ENCODE data around the gene SCAMP3. TPM values are rescaled to one million over a fixed set of nuclear protein-coding genes. Genes with fewer than 3 reads are reported as not detected.

Gene SCAMP3
- total RNA-seq, 1 experiment from 2014 or later: 64.2 TPM

GRCh38 chr1:155273343-155274245 lies 11.4 kb upstream of the SCAMP3 start, which contains the start of gene CLK2 (continued):
- TF ChIP-seq REST (IDR thresholded peaks at IDR 0.05; ENCODE audit: low read depth): no peak
- peak; percentile 64; the same call in 1 of the 2 replicates for TF ChIP-seq CBX3 (IDR thresholded peaks at IDR 0.05; ENCODE audit: low read depth)
- peak; percentile 96 for TF ChIP-seq SIN3A (IDR thresholded peaks at IDR 0.05; ENCODE audit: low read depth)
- peak; percentile 88 for TF ChIP-seq EGR1 (IDR thresholded peaks at IDR 0.05; ENCODE audit: low read depth)
- no peak for TF ChIP-seq SRF (IDR thresholded peaks at IDR 0.05; ENCODE audit: low read depth)
- no peak for TF ChIP-seq CEBPB (IDR thresholded peaks at IDR 0.05; ENCODE audit: low read depth)

GRCh38 chr1:155272466-155273342 lies 10.5 kb upstream of the SCAMP3 start:
- Histone ChIP-seq H3K36me3 (ENCODE audit: control insufficient read depth in 1 of 2, insufficient read depth in 2 of 2, low read length in 2 of 2) (peaks cover 22 to 31% of the 10 kb centered on the region in 2 experiments), H2AFZ (ENCODE audit: low read depth, low read length, poor library complexity, severe bottlenecking) (no peak overlapping the region), H3K4me2 (ENCODE audit: low read length) (peak overlapping the region; percentile 97), H3K9me3 (ENCODE audit: control insufficient read depth in 1 of 2, insufficient read depth in 1 of 2, low read depth in 1 of 2, low read length in 2 of 2) (no peaks in the 10 kb centered on the region), H3K9me2 (ENCODE audit: insufficient read depth) (no peaks in the 10 kb centered on the region), H3K27ac (ENCODE audit: low read depth, low read length) (peak overlapping the region; percentile 96), H3K79me2 (ENCODE audit: insufficient read depth, low read length) (peaks cover 52% of the 10 kb centered on the region), H3K4me1 (ENCODE audit: control insufficient read depth in 1 of 2, insufficient read depth in 2 of 2, low read length in 2 of 2) (peaks cover 13 to 26% of the 10 kb centered on the region in 2 experiments), H3K4me3 (replicated peaks in 1 of 2; ENCODE audit: low read depth in 1 of 2, low read length in 2 of 2) (peak overlapping the region; percentile 82 to 85), H3K9ac (ENCODE audit: low read length) (peak overlapping the region; percentile 78), H3K27me3 (ENCODE audit: insufficient read depth, low read length) (no peaks in the 10 kb centered on the region), H4K20me1 (ENCODE audit: insufficient read depth) (no peaks in the 10 kb centered on the region)
- TF ChIP-seq EGR1 (IDR thresholded peaks at IDR 0.05; ENCODE audit: low read depth) (no peak), JUND (IDR thresholded peaks at IDR 0.05) (no peak), ATF3 (IDR thresholded peaks at IDR 0.05) (no peak), SRF (IDR thresholded peaks at IDR 0.05; ENCODE audit: low read depth) (no peak), POLR2AphosphoS5 (IDR thresholded peaks at IDR 0.05; ENCODE audit: low read depth, low read length) (no peak), ZBTB33 (IDR thresholded peaks at IDR 0.05; ENCODE audit: extremely low read depth, insufficient replicate concordance, low read length) (no peak), YY1 (IDR thresholded peaks at IDR 0.05; ENCODE audit: extremely low read depth, insufficient replicate concordance, low read depth, low read length) (peak; percentile 59), ZNF274 (IDR thresholded peaks at IDR 0.05; ENCODE audit: low read depth, low read length) (no peak), TCF7L2 (IDR thresholded peaks at IDR 0.05; ENCODE audit: borderline replicate concordance, extremely low read depth, insufficient read depth, insufficient read length) (peak; percentile 79), EZH2 (IDR thresholded peaks at IDR 0.05) (no peak), SIN3A (IDR thresholded peaks at IDR 0.05; ENCODE audit: low read depth) (no peak), CBX3 (IDR thresholded peaks at IDR 0.05; ENCODE audit: low read depth) (no peak)
- DNase-seq (ENCODE audit: low read depth, low spot score) (no peak), ATAC-seq (peak; percentile 49)
- ChIA-PET POLR2A (interaction anchor here (0.6 to 2.4 kb wide), 10 partner anchors 11 to 548 kb away, joined by 3 to 19 read pairs (median 4); partner anchors contain the start of genes ENTREP3 and SCAMP3), RAD21 (ENCODE audit: low non-redundant PET in 1 of 2, low total read pairs in 2 of 2, uncharacterized antibody in 2 of 2, unreplicated experiment in 2 of 2) (interaction anchor here (0.5 to 1.2 kb wide), 5 partner anchors 48 to 290 kb away, joined by 3 to 7 read pairs (median 3); partner anchors contain the start of genes ASH1L (in 1 of the 2) and ZBTB7B (in 1 of the 2)), CTCF (interaction anchor here (0.6 to 1.2 kb wide), 5 partner anchors 21 to 100 kb away, joined by 3 to 9 read pairs (median 3); partner anchors contain the start of genes FDPS, KRTCAP2, MTX1 and THBS3)
- intact Hi-C loops (cut with micrococcal nuclease): no loop called here
- BruUV-seq (replicated peaks): TSS peak; percentile 83
